ENCODE measurements around the gene C20orf144. TPM values are rescaled to one million over a fixed set of nuclear protein-coding genes. Genes with fewer than 3 reads are reported as not detected.

C20orf144 gene
- total and polyA plus RNA-seq, 5 experiments from 2014 or later, result 0.38 to 0.47 TPM; not detected in 3

DNA sequence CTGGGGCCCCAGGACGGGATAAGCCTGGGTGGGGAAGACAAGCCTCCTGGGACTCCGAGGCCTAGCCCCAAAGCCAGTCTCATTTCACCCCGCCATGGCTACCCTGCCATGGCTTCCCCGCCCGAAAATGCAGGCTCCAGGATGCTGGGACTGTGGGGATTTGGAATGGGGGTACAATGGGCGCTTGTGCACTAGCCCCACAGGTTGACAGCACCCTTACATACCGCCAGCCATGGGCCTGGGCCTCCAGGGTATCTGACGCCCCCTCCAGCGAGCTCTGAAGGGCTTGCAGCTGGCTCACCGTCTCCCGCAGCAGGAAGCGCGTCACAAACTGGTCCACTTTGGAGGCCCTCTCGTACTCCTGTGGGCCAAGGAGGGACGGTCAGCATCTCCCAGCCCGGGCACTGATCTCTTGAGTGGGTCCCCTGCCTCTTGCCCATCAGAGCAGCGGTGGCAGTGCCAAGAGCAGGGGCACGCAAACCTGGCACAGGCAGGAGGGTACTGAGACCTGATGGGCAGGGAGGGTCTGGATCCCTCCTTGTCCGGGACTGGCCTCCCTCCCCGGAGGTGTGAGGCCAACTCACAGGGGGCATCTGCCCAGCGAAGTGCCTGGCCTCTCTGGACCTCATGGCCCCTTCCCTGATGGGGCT, 2.0 kb upstream of the C20orf144 start:
- Mint-ChIP-seq H3K27me3 (no peaks in the 10 kb centered on the region), H3K9me3 (no peaks in the 10 kb centered on the region), H3K36me3 (peaks cover 0 to 2% (median 0%) of the 10 kb centered on the region in 3 donors), H3K4me1 (peaks cover 11 to 22% (median 17%) of the 10 kb centered on the region in 4 donors), H3K27ac (peak overlapping the region in 1 of 10 donors; percentile 15), H3K4me3 (no peak overlapping the region)
- ATAC-seq, result no peak
- DNase-seq, result peak in 1 of 10 donors; percentile 59
- POLR2A ChIA-PET, result interaction anchor here (0.6 kb wide), 2 partner anchors 30 to 111 kb away, joined by 3 to 4 read pairs; no protein-coding TSS in a partner anchor

DNA sequence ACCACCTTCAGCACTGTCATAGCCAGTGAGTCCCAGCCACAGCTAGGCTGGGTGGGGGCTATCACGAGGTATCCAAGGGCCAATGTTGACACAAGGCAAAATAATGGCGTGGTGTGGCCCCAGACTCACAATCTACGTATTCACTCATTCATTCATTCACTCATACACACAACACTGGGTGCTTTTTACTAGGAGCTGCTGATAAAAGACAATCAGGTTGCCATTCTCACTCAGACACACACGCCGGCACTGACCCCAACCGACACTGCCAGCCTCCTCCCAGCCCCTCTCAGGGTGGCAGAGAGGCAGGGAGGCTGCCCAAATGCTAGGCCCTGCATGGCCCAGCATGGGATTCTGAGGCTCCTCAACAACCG, 1.5 kb upstream of the C20orf144 start:
- POLR2A ChIA-PET, result interaction anchor here (0.6 to 0.9 kb wide), 3 partner anchors 29 to 171 kb away, joined by 3 to 4 read pairs (median 3); partner anchors contain the start of gene CBFA2T2
- Mint-ChIP-seq H3K4me3 (no peak overlapping the region), H3K36me3 (peaks cover 0 to 2% (median 0%) of the 10 kb centered on the region in 3 donors), H3K27ac (no peak overlapping the region), H3K27me3 (no peaks in the 10 kb centered on the region), H3K9me3 (no peaks in the 10 kb centered on the region), H3K4me1 (peaks cover 11 to 27% (median 20%) of the 10 kb centered on the region in 4 donors)
- ATAC-seq (no peak), DNase-seq (peak in 1 of 10 donors; percentile 43)

GRCh38 chr20:33663161-33664084, 1.3 kb downstream of the C20orf144 start:
- peak overlapping the region; percentile 69 to 92 (median 86) for H3K4me3 Mint-ChIP-seq
- no peaks in the 10 kb centered on the region for H3K27me3 Mint-ChIP-seq
- ATAC-seq (peak; percentile 68 to 73), DNase-seq (peak; percentile 68 to 88 (median 79))
- peaks cover 0 to 2% (median 0%) of the 10 kb centered on the region in 3 donors for H3K36me3 Mint-ChIP-seq
- peaks cover 15 to 38% (median 31%) of the 10 kb centered on the region in 4 donors for H3K4me1 Mint-ChIP-seq
- POLR2A ChIA-PET, result interaction anchor here (0.6 to 3.7 kb wide), 20 partner anchors 10 to 449 kb away, joined by 3 to 21 read pairs (median 6); partner anchors contain the start of genes CBFA2T2, CHMP4B, EIF2S2 and NECAB3
- H3K27ac Mint-ChIP-seq, result peak overlapping the region; percentile 87 to 97 (median 94)
- H3K9me3 Mint-ChIP-seq, result no peaks in the 10 kb centered on the region

DNA sequence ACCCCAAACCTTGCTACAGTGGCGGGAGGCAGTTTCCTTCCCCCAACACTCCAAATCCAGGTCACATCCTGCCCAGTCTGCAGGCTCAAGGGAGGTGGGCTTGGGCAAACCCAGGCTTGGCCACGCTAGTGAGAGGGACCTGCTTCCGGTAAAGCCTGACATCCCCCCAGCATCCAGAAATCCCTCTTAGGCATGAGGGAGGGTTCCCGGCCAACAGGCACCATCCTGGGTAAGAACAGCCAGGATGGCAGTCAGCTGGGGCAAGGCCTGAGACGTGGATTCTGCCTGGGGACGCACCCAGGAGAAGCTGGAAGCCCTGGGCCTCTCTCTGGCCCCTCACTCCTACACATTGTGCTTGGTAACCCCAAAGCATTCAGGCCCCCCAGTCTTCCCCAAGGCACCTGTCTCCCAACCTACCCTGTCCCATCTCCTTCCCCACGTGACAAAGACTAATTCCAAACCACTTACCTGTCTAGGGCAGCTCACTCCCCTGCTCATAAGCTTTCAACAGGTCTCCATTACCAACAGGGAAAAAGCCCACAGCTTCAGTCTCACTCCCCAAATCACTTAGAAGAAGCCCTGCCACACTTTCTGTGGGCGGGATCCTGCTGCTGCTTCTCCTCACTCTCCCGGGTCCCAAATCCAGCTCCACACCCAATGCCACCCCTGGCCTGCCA, 2.1 kb downstream of the C20orf144 start:
- no peaks in the 10 kb centered on the region for H3K27me3 Mint-ChIP-seq
- ATAC-seq (no peak), DNase-seq (no peak)
- no peaks in the 10 kb centered on the region for H3K9me3 Mint-ChIP-seq
- H3K36me3 Mint-ChIP-seq, result peaks cover 0 to 2% (median 0%) of the 10 kb centered on the region in 3 donors
- H3K4me3 Mint-ChIP-seq, result peak overlapping the region; percentile 69 to 92 (median 85)
- peaks cover 15 to 44% (median 32%) of the 10 kb centered on the region in 4 donors for H3K4me1 Mint-ChIP-seq
- POLR2A ChIA-PET, result interaction anchor here (0.5 to 3.7 kb wide), 17 partner anchors 9 to 448 kb away, joined by 3 to 21 read pairs (median 5); partner anchors contain the start of genes CBFA2T2, CHMP4B, EIF2S2 and NECAB3
- peak overlapping the region; percentile 82 to 97 (median 94) for H3K27ac Mint-ChIP-seq

DNA sequence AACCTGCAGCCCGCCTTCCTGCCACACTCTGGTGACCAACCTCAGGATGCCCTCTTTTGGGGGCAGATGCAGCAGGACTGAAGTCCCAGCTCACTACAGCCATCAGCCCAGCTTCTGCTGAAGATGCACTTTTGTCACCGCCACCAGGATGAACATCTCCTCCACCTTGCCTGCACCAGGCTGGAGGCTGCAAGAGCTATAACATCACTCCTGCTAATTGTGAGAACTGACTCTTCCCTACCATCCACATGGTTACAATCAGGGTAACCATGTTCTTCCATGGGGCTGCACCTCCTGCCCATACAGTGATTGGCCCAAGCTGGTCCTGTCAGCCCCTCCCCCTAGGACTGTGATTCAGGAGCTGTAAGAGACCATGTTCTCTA, 2.6 kb downstream of the C20orf144 start:
- ATAC-seq, result no peak
- no peaks in the 10 kb centered on the region for H3K9me3 Mint-ChIP-seq
- peaks cover 0 to 2% (median 0%) of the 10 kb centered on the region in 3 donors for H3K36me3 Mint-ChIP-seq
- POLR2A ChIA-PET, result interaction anchor here (0.5 to 3.7 kb wide), 12 partner anchors 9 to 233 kb away, joined by 3 to 21 read pairs (median 6); partner anchors contain the start of genes CBFA2T2, NECAB3, PXMP4 and ZNF341
- peak overlapping the region; percentile 69 to 92 (median 85) for H3K4me3 Mint-ChIP-seq
- no peaks in the 10 kb centered on the region for H3K27me3 Mint-ChIP-seq
- H3K4me1 Mint-ChIP-seq, result peaks cover 15 to 44% (median 32%) of the 10 kb centered on the region in 4 donors
- DNase-seq, result no peak
- peak overlapping the region; percentile 82 to 97 (median 94) for H3K27ac Mint-ChIP-seq

DNA sequence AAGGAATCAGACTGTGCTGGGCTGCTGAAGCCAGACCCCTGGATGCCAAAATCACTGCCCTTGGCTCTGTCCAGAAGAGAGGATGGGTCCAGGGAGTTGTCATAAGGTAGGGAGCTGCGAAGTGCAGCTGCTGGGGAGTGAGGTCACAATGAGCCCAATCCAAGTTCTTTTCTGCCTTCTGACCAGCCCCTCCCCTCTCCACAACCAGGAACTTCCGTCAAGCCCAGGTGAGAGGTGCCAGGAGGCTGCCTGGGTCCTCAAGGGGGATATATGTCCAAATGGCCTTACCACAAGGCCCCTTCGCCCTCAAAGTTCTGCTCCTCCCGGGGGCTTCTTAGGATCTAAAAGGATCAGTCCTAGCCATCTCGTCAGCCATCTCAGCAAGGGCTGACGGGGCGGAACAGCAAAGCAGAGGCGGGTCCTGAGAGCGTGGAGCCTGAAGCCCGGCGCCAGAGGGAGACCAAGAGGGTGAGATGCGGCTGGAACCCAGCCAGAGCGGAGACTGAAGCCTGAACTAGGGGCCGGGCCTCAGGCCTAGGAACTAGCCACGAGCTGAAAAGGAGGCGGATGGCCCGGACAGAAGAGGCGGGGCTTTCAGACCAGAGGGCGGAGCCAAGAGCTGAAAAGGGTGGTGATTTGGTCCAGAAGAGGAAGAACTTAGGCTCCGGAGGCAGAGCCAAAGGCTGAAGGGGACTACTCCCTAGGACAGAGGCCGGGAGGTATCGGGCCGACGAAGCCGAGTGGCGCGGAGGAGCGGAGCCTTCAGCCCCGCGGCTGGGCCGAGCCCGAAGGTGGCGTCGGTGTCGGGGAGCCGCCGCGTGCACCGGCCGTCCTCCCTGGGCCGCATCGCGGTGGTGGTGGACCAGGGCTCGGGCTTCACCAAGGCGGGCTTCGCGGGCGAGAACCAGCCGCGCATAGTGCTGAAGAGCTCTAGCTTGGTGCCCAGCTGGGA, 4.4 kb downstream of the C20orf144 start, which contains the start of gene ACTL10:
Gene ACTL10 (plus strand): TSS at position 651 of the 952 bp plus-strand sequence. CDS start 555 bp downstream, outside the sequence.
- POLR2A ChIA-PET, result interaction anchor here (0.6 to 3.3 kb wide), 17 partner anchors 13 to 327 kb away, joined by 3 to 21 read pairs (median 6); partner anchors contain the start of genes CBFA2T2, E2F1, PXMP4 and RALY
- H3K4me1 Mint-ChIP-seq, result peaks cover 17 to 44% (median 32%) of the 10 kb centered on the region in 4 donors

GRCh38 chr20:33667245-33667675, 5.1 kb downstream of the C20orf144 start:
- Mint-ChIP-seq H3K9me3 (no peaks in the 10 kb centered on the region), H3K27ac (peak overlapping the region in 6 of 10 donors; percentile 32 to 83 (median 74)), H3K36me3 (peaks cover 0 to 2% (median 0%) of the 10 kb centered on the region in 3 donors), H3K27me3 (no peaks in the 10 kb centered on the region), H3K4me1 (peaks cover 17 to 47% (median 34%) of the 10 kb centered on the region in 4 donors), H3K4me3 (peak overlapping the region; percentile 70 to 98 (median 78))
- peak; percentile 18 to 31 for ATAC-seq
- POLR2A ChIA-PET, result interaction anchor here (0.6 to 3.3 kb wide), 22 partner anchors 12 to 326 kb away, joined by 3 to 21 read pairs (median 6); partner anchors contain the start of genes CBFA2T2, E2F1, PXMP4 and RALY
- peak in 6 of 10 donors; percentile 13 to 44 (median 37) for DNase-seq

More for the DNA sequence above, 4.4 kb downstream of the C20orf144 start, which contains the start of gene ACTL10:
- no peaks in the 10 kb centered on the region for H3K9me3 Mint-ChIP-seq
- H3K27ac Mint-ChIP-seq, result peak within 1 kb of the TSS; percentile 86 to 97 (median 94)
- peak within 1 kb of the TSS; percentile 90 to 99 (median 96) for H3K4me3 Mint-ChIP-seq
- ATAC-seq, result peak; percentile 39 to 51
- no peaks in the 10 kb centered on the region for H3K36me3 Mint-ChIP-seq
- H3K27me3 Mint-ChIP-seq, result no peaks in the 10 kb centered on the region
- DNase-seq, result peak; percentile 47 to 84 (median 60)

DNA sequence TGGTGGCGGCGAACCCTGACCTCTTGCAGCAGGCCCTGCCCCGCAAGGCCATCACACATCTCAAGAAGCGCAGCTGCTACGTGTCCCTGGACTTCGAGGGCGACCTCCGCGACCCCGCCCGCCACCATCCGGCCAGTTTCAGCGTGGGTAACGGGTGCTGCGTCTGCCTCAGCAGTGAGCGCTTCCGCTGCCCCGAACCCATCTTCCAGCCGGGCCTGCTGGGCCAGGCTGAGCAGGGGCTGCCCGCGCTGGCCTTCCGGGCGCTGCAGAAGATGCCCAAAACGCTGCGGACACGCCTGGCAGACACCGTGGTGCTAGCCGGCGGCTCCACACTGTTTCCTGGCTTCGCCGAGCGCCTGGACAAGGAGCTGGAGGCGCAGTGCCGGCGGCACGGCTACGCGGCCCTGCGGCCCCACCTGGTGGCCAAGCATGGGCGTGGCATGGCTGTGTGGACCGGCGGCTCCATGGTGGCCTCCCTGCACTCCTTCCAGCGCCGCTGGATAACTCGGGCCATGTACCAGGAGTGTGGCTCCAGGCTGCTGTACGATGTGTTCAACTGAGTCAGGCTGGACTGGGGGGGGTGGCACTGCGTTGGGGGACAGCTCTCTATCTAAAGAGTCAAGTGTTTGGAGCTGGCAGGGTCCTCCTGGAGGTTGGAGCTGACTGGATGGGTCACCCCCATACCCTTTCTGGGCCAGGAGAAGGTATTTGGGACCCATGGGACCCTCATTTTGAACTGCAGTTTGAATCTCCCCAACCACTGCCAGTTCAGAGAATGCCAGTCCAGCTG, 5.7 kb downstream of the C20orf144 start:
- POLR2A ChIA-PET, result interaction anchor here (0.6 to 3.3 kb wide), 22 partner anchors 11 to 441 kb away, joined by 3 to 21 read pairs (median 6); partner anchors contain the start of genes CBFA2T2, E2F1, PXMP4 and SNTA1
- DNase-seq (peak; percentile 57 to 85 (median 76)), ATAC-seq (peak; percentile 58 to 67)
- Mint-ChIP-seq H3K4me1 (peaks cover 18 to 47% (median 34%) of the 10 kb centered on the region in 4 donors), H3K9me3 (no peaks in the 10 kb centered on the region), H3K27me3 (no peaks in the 10 kb centered on the region), H3K36me3 (peaks cover 0 to 2% (median 0%) of the 10 kb centered on the region in 3 donors), H3K27ac (peak overlapping the region in 7 of 10 donors; percentile 3 to 83 (median 66)), H3K4me3 (peak overlapping the region; percentile 70 to 98 (median 78))

GRCh38 chr20:33668466-33669155, 6.5 kb downstream of the C20orf144 start:
- Mint-ChIP-seq H3K4me3 (peak overlapping the region; percentile 30 to 95 (median 76)), H3K36me3 (peaks cover 0 to 2% (median 0%) of the 10 kb centered on the region in 3 donors), H3K9me3 (no peaks in the 10 kb centered on the region), H3K27me3 (no peaks in the 10 kb centered on the region), H3K4me1 (peaks cover 22 to 52% (median 39%) of the 10 kb centered on the region in 4 donors), H3K27ac (peak overlapping the region in 5 of 10 donors; percentile 3 to 51 (median 3))
- ATAC-seq (no peak), DNase-seq (no peak)
- POLR2A ChIA-PET, result interaction anchor here (0.6 to 3.3 kb wide), 18 partner anchors 11 to 440 kb away, joined by 3 to 21 read pairs (median 6); partner anchors contain the start of genes CBFA2T2, PXMP4, SNTA1 and ZNF341

All from naive thymus-derived CD8-positive, alpha-beta T cell (primary cell).